Central memory CD4-positive, alpha-beta T cell (primary cell): ENCODE results near the gene CCNG2.

ENCODE experiments used
- DNase-seq: peaks from one replicate; pipeline ENCODE4 v3.0.0; 2022

Gene CCNG2

GRCh38 chr4:77209012-77209411, 52.0 kb downstream of the CCNG2 start:
- no peak for DNase-seq

DNA sequence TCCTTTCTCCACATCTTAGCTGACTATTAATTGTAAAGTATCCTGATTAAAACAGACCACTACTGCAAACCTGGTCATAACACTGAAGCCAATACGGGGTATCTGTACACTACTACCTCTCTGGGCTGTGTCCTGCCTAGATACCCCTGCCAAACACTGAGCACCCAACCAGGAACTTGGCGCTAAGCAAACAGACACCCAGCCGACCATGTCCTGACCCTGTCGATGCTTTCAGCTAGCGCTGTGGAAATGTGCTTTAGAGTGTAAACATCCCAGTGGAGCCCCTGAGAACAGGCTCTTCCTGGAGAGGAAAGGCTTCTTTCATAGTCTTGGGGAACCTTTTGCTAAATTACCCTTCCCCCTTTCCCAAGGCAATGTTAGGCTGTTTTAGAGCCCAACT, 52.9 kb downstream of the CCNG2 start:
- no peak for DNase-seq

DNA sequence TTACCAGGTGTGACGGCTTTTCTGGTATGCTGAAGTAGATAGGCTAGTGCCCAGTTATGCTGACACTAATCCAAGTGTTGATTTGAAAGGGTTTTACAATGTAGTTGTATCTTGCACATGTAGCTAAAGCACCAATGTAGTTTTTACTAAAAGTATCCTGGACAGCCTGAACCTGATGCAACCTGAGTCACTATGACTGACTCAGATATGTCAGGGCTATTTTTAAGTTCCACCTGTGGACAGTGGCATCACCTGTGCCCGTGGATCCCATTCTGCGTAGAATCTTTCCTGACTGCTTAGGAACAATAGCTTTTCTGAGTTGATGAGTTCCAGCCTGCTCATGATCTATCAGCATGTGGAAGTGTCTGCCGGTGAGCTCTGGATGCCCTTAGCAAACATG, 58.1 kb downstream of the CCNG2 start:
- no peak for DNase-seq

GRCh38 chr4:77217526-77217925, 60.5 kb downstream of the CCNG2 start:
- DNase-seq: no peak

DNA sequence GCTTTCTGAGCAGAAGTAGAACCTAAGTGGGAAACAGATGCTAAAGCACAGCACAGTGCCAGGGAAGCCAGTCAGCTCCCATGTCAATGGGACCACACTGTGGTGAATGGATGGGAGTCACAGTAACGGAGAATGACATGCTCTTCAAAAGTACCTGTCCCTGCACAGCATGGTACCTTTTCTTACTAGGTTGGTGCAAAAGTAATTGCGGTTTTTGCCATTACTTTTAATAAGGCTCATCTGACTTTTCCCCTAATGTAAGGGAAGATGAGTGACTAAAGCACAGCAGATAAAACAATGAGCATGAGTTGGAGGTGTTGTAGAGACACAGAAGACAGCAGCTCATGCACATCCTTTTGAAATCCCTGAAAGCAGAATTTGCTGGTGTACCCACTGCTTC, 62.3 kb downstream of the CCNG2 start:
- DNase-seq: no peak
